BLaER1 treated with 17β-estradiol and CSF1 and Interleukin-3, amounts not matched to agents 10 nM and 100 nM (cell line): ENCODE results near the gene ANKRD26.
"Not testable (repeated sequence)": the region's sequence is repeated elsewhere in the genome, so short reads cannot be mapped to it uniquely, and the experiment has no call there.

ENCODE experiments used
- H3K27ac ChIP-seq, 11 experiments: shearing (Covaris generic); formaldehyde crosslinking; 2 replicates each; pipeline ENCODE4 v1.8.1; 2022
- H3K27me3 ChIP-seq, 11 experiments: shearing (Covaris generic); formaldehyde crosslinking; 2 replicates each; pipeline ENCODE4 v1.8.1; 2022
- H3K36me3 ChIP-seq, 11 experiments: shearing (Covaris generic); formaldehyde crosslinking; 2 replicates each; pipeline ENCODE4 v1.8.1; 2022
- H3K4me1 ChIP-seq, 10 experiments: shearing (Covaris generic); formaldehyde crosslinking; 2 replicates each; pipeline ENCODE4 v1.8.1; 2022
- H3K4me2 ChIP-seq, 11 experiments: shearing (Covaris generic); formaldehyde crosslinking; 2 replicates each; pipeline ENCODE4 v1.8.1; 2022
- H3K4me3 ChIP-seq, 10 experiments: shearing (Covaris generic); formaldehyde crosslinking; 2 replicates each; pipeline ENCODE4 v1.8.1; 2022
- H3K9ac ChIP-seq, 11 experiments: shearing (Covaris generic); formaldehyde crosslinking; 2 replicates each; pipeline ENCODE4 v1.8.1; 2022
- H3K9me3 ChIP-seq, 11 experiments: shearing (Covaris generic); formaldehyde crosslinking; replicated peaks in 1 of 11; 2 replicates each; pipeline ENCODE4 v1.8.1; 2022
- H4K20me1 ChIP-seq, 11 experiments: shearing (Covaris generic); formaldehyde crosslinking; 2 replicates each; pipeline ENCODE4 v1.8.1; 2022
- Cebpa-rat ChIP-seq, 11 experiments: shearing (Covaris generic); IDR thresholded peaks; 2 replicates each; pipeline ENCODE4 v1.8.1; 2022

The ANKRD26 gene

DNA sequence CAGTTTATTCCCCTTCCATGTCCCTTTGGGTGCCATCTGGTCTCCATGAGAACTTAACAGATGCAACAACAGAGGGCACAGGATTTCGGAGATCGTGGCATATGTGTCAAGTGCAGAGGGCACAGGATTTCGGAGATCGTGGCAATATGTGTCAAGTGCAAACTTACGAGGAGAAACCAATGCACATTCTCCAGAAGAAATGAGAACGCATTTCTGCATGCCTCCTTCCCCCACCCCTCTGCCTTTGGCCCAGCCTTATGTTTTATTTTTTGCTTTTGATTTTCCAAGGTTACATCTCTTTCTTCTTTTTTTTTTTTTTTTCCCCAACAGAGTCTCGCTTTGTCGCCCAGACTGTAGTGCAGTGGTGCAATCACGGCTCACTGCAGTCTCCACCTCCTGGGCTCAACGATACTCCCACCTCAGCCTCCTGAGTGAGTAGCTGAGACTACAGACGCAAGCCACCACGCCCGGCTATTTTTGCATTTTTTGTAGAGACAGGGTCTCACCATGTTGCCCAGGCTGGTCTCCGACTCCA is 586 bp upstream of the ANKRD26 start:
- Histone ChIP-seq H3K27ac (peak overlapping the region in 10 of 11 experiments; percentile 78 to 92 (median 90); a peak in 20 of 22 replicates), H3K9ac (peak overlapping the region; percentile 78 to 93 (median 89)), H3K27me3 (no peaks in the 10 kb centered on the region), H3K9me3 (no peaks in the 10 kb centered on the region), H3K4me2 (peak overlapping the region; percentile 69 to 96 (median 87)), H4K20me1 (peaks cover 0 to 5% (median 0%) of the 10 kb centered on the region in 11 experiments; a peak in 1 of 22 replicates), H3K4me1 (peaks cover 15 to 25% (median 20%) of the 10 kb centered on the region in 10 experiments), H3K36me3 (peaks cover 1 to 13% (median 9%) of the 10 kb centered on the region in 11 experiments; a peak in 16 of 22 replicates), H3K4me3 (peak overlapping the region; percentile 61 to 87 (median 73))
- no peak for TF ChIP-seq Cebpa-rat (IDR thresholded peaks at IDR 0.05)

DNA sequence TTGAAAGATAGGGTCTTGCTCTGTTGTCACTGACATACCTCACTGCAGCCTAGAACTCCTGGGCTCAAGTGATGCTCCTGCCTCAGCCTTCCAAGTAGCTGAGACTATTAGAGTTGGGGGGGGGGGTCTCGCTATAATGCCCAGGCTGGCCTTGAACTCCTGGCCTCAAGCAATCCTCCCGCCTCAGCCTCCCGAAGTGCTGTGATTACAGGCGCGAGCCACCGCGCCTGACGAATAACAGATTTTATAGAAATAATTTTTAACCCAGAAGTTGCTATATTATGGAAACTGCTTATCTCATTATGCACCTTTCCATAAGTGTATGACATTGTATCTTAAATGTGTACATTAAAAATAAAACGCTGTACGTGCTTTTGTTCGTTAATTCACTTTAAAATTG is 846 bp downstream of the ANKRD26 start:
- TF ChIP-seq Cebpa-rat (IDR thresholded peaks at IDR 0.05), result no peak
- Histone ChIP-seq H3K27me3 (no peaks in the 10 kb centered on the region), H3K36me3 (peaks cover 0 to 5% (median 0%) of the 10 kb centered on the region in 11 experiments; a peak in 3 of 22 replicates), H3K4me3 (peak overlapping the region; percentile 61 to 87 (median 73)), H3K9ac (peak overlapping the region; percentile 78 to 93 (median 89)), H4K20me1 (no peaks in the 10 kb centered on the region), H3K4me2 (peak overlapping the region; percentile 81 to 96 (median 90)), H3K9me3 (no peaks in the 10 kb centered on the region), H3K27ac (peak overlapping the region; percentile 59 to 92 (median 89)), H3K4me1 (peaks cover 15 to 25% (median 20%) of the 10 kb centered on the region in 10 experiments)

DNA sequence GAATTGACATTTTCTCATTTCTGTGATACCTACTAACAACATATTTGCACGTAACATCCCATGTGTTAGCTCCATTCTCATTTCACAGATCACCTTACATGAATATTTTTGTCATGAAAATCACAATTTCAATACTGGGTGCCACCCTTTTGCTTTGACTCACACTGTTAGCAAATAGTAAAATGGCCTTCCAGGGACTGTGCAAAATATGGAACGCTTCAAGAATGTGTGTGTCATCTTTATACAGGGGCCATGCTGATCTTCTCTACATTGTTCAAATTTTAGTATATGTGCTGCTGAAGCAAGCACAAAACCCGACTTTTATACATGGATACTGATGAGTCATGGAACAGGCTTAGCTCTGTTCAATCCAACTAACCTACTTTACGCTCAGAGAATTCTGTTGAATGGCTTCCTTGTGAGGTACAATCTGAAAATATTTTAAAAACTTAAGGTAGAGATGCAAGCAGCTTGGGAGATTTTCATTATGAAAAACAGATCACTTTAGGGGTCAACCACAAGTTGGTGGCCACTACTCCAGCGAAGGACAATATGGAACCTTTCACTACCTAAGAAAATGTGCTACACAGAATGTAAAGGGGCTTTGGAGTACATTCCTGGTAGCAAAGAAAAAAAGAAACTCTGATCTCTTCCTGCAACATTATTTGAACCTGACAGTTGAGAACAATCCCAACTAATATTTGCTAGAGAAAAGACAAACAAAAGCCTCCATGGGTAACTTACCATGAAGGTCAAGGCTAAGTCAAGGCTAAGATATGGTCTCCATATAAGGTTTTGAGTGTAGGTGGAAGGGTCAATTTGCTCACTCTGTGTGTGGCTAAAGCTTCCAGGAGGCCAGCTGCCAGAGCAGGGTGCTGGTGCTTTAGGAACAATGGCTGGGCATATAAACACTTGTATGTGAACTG is 11.9 kb downstream of the ANKRD26 start:
- H3K27me3 ChIP-seq, result no peaks in the 10 kb centered on the region

DNA sequence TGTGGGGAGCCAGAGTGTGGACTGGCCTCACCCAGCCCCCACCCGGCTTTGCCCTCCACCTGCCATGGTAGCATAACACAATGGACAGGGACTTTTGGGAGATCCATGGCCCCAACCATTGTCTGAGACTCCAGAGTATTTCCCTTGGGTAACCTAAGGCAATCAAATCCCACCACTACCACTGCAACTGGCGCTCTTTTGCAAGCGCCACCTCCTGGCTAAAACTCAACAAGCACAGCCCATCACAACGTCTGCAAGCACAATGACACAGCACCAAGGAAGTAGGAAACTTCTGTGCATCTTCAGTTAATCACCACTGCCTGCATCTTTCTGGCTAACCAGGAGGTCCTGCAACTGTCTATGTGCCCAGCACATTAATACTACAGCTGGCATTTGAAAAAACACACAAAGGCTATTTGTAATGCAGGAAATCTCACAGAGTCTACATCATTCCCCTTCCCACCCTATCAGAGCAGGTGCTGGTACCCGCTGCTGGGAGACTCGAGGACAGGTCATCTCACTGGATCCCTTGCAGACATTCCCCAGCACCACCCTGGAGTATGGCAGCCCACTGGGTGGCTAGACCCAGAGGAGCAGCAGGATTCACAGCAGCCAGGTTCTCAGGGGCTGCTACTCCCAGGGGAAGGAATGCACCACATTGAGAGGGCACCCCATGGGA is 27.7 kb downstream of the ANKRD26 start:
- H3K9me3 ChIP-seq, result peaks cover 5 to 42% (median 19%) of the 10 kb centered on the region in 11 experiments; a peak in 18 of 22 replicates
- no peaks in the 10 kb centered on the region for H4K20me1 ChIP-seq
- TF ChIP-seq Cebpa-rat (IDR thresholded peaks at IDR 0.05), result no peak
- H3K36me3 ChIP-seq, result peaks cover 42 to 97% (median 74%) of the 10 kb centered on the region in 11 experiments; a peak in 21 of 22 replicates
- H3K9ac ChIP-seq, result no peak overlapping the region
- peaks cover 0 to 12% (median 5%) of the 10 kb centered on the region in 10 experiments; a peak in 8 of 20 replicates for H3K4me1 ChIP-seq
- H3K27ac ChIP-seq, result no peak overlapping the region
- H3K4me2 ChIP-seq, result peak overlapping the region in 1 of 11 experiments; percentile 23; a peak in 2 of 22 replicates
- H3K27me3 ChIP-seq, result no peaks in the 10 kb centered on the region
- no peak overlapping the region for H3K4me3 ChIP-seq

More for the DNA sequence above, 11.9 kb downstream of the ANKRD26 start:
- H3K9me3 ChIP-seq, result no peaks in the 10 kb centered on the region; a peak in 1 of 22 replicates
- H3K36me3 ChIP-seq, result peaks cover 4 to 83% (median 36%) of the 10 kb centered on the region in 11 experiments; a peak in 18 of 22 replicates
- no peak overlapping the region for H3K9ac ChIP-seq
- H3K27ac ChIP-seq, result no peak overlapping the region
- H3K4me3 ChIP-seq, result no peak overlapping the region
- no peaks in the 10 kb centered on the region for H3K4me1 ChIP-seq
- no peaks in the 10 kb centered on the region for H4K20me1 ChIP-seq
- no peak overlapping the region for H3K4me2 ChIP-seq
- no peak for TF ChIP-seq Cebpa-rat (IDR thresholded peaks at IDR 0.05)

DNA sequence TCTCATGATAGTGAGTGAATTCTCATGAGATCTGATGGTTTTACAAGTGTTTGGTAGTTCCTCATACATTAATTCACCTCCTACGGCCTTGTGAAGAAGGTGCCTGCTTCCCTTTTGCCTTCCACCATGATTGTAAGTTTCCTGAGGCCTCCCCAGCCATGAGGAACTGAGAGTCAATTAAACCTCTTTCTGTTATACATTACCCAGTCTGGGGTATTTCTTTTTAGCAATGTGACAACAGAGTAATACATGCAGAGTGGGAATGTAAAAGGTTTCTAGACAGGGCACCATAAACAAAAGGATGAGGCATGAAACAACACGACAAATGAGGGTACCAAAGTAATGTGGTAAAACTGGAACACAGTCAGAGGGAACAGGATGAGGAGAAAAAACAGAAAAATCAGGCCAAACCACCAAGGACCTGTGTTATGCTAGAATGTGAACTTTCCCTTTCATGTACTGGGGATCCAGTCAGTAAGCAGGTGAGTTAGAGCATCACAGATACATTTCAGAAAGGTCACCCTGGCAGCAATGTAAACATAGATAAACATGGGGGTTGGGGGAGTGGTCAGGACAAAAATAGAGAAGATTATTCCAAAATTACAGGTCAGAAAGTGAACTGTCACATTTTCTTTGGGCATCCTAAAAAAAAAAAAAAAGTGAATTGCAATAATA is 31.9 kb downstream of the ANKRD26 start:
- Histone ChIP-seq H3K27me3 (no peaks in the 10 kb centered on the region), H3K4me3 (no peak overlapping the region), H3K4me1 (peaks cover 0 to 7% (median 5%) of the 10 kb centered on the region in 10 experiments; a peak in 7 of 20 replicates), H3K36me3 (peaks cover 31 to 82% (median 53%) of the 10 kb centered on the region in 11 experiments; a peak in 21 of 22 replicates), H3K4me2 (no peak overlapping the region), H3K27ac (no peak overlapping the region), H3K9ac (no peak overlapping the region), H4K20me1 (no peaks in the 10 kb centered on the region), H3K9me3 (peaks cover 0 to 35% (median 19%) of the 10 kb centered on the region in 11 experiments; a peak in 16 of 22 replicates)
- TF ChIP-seq Cebpa-rat (IDR thresholded peaks at IDR 0.05), result no peak

DNA sequence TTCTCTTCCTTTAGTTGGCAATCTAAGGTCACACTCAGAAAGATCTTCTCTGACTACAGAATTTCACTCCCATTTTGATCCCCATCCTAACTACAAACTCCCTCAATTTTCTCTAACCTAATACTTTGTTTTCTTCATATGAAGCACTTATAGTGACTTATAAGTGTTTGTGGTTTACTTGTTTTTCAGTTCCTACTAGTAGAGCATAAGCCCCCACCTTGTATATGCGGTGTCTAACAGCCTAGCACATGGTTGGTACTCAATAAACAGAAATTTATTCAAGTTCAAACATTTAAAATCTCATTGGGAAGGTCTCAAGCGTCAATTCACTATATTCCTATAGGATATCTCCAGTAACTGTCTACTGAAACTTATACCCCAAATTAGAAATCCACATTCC is 35.2 kb downstream of the ANKRD26 start:
- Histone ChIP-seq H3K36me3 (peaks cover 13 to 82% (median 44%) of the 10 kb centered on the region in 11 experiments; a peak in 20 of 22 replicates), H3K27me3 (no peaks in the 10 kb centered on the region), H3K9ac (no peak overlapping the region), H3K27ac (no peak overlapping the region), H3K4me3 (no peak overlapping the region), H4K20me1 (no peaks in the 10 kb centered on the region), H3K4me1 (no peaks in the 10 kb centered on the region), H3K9me3 (peaks cover 0 to 18% (median 10%) of the 10 kb centered on the region in 11 experiments; a peak in 9 of 22 replicates), H3K4me2 (no peak overlapping the region)
- TF ChIP-seq Cebpa-rat (IDR thresholded peaks at IDR 0.05), result no peak

DNA sequence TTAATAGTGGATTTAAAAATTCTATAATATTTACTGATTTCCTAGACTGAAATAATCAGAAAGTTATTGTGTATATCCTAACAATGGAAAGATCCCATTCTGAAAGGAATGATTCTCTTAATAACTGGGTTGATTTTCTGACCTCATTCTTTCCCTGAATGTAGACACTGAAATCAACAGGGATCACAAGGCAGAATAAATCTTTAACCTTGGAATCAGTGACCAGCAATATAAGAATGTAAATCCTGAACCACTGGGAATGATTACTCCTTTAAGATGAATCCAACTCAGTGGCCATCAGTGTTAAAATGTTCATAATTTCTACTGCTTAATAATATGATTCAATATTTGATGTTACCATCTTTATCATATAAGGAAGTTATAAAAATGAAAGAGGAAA is 47.6 kb downstream of the ANKRD26 start:
- peaks cover 0 to 41% (median 0%) of the 10 kb centered on the region in 11 experiments; a peak in 7 of 22 replicates for H3K36me3 ChIP-seq
- H3K27me3 ChIP-seq, result no peaks in the 10 kb centered on the region
- no peak overlapping the region for H3K4me3 ChIP-seq
- H3K9me3 ChIP-seq, result no peaks in the 10 kb centered on the region
- no peaks in the 10 kb centered on the region for H4K20me1 ChIP-seq
- no peak overlapping the region for H3K4me2 ChIP-seq
- no peak overlapping the region for H3K9ac ChIP-seq
- no peak for TF ChIP-seq Cebpa-rat (IDR thresholded peaks at IDR 0.05)
- no peak overlapping the region for H3K27ac ChIP-seq
- H3K4me1 ChIP-seq, result peaks cover 0 to 5% (median 0%) of the 10 kb centered on the region in 10 experiments; a peak in 1 of 20 replicates

DNA sequence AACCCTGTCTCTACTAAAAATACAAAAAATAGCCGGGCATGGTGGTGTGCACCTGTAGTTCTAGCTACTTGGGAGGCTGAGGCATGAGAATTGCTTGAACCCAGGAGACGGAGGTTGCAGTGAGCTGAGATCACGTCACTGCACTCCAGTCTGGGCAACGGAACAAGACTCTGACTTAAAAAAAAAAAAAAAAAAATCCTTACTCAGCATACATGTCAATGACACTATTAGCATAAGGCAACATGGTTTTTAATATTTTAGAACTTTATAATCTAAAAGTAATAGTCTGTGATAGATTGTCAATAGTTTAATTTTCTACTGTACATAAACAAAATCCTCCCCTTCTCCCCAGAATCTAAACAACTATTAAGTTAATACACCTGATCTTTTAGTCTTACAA is 55.0 kb downstream of the ANKRD26 start:
- H3K27ac ChIP-seq, H3K4me3 ChIP-seq, H3K27me3 ChIP-seq, H4K20me1 ChIP-seq, H3K9me3 ChIP-seq, H3K4me2 ChIP-seq, H3K9ac ChIP-seq: not testable (repeated sequence)
- H3K4me1 ChIP-seq, result peaks cover 0 to 12% (median 9%) of the 10 kb centered on the region in 10 experiments; a peak in 12 of 20 replicates
- H3K36me3 ChIP-seq, result peaks cover 3 to 64% (median 13%) of the 10 kb centered on the region in 11 experiments; a peak in 13 of 22 replicates
